SH-SY5Y (cell line): ENCODE measurements around the gene PTPRT.

Source experiments
- GATA2 ChIP-seq: IDR thresholded peaks from 2 replicates; pipeline ENCODE4 v1.6.1; 2011; ENCODE audit warnings: mild to moderate bottlenecking, low read depth, low read length
- GATA3 ChIP-seq: IDR thresholded peaks from 2 replicates; pipeline ENCODE4 v1.6.1; 2011; ENCODE audit warnings: low read depth, mild to moderate bottlenecking, low read length, moderate library complexity

The PTPRT gene

DNA sequence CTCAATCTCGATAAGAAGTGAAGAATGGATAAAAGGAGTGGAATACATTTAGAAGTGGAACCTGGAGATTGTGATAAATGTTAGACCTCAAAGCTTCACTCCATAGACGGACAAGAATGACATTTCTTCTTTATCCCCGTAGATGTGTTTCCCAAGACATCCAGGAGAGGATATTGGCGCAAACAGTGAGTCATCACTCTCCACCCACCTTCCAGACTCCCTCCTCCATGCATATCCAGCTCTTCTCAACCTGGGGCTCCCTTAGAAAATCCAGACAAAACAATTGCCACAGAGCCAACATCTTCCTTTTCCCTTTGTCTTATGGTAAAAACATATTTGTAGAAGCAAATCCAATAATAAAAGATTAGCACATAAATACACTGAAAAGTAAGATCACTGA lies 586.1 kb downstream of the PTPRT start:
- TF ChIP-seq GATA3, result no peak
- TF ChIP-seq GATA2, result no peak

DNA sequence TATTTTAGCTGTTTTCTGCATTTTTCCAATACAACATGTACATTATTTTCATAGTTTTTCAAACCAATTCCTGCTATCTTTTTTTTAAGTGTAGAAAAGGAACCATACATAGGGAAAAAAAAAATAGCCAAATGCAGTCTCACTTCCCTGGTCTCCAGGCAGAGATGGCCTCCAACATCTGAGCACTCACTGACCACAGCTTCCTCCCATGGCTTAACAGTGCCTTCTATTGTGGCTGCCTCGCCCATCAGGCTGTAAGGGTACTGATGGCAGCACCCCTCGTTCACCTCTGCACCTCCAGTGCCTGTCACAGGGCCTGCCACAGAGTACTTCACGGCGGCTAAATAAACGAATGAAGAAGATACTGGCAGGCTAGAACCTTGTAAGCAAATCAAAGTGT lies 591.1 kb downstream of the PTPRT start:
- no peak for TF ChIP-seq GATA2
- no peak for TF ChIP-seq GATA3

DNA sequence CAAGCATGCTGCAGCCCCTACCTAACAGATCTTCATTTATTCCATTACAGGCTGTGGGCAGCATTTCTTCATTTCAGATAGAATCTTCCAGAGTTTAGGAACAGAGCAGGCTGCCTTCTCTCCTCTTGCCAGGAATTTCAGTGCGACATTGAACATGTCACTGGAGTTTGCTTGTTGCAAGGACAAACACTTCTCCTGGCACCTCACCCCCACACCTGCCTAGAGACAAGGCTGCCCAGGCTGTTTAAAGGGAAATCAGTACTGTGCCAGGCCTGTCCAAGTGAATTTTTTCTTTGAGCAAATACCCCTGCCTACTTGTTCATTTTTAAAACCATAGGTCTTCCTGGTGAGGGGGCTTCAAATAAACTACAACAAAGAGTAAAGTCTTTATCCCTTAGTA lies 594.1 kb downstream of the PTPRT start:
- no peak for TF ChIP-seq GATA3
- no peak for TF ChIP-seq GATA2

DNA sequence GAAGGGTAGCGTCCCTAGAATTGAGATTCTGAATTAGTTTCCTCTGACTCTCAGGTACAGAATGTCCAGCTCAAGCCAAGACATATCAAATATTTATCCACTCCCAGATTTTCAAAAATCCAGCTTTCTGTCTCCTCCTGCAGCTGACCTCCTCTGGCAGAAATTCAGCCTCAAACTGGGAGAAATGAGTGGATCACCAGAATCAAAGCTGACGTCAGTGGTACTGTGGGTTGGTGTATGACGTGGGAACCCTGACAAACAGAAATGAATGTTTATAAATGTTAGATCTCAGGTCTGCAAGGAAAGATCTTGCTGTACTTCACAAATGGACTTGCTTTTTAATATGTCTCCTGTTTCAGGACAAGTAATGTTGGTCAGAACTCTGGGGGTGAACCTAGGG lies 595.0 kb downstream of the PTPRT start:
- TF ChIP-seq GATA2 (no peak), GATA3 (no peak)

DNA sequence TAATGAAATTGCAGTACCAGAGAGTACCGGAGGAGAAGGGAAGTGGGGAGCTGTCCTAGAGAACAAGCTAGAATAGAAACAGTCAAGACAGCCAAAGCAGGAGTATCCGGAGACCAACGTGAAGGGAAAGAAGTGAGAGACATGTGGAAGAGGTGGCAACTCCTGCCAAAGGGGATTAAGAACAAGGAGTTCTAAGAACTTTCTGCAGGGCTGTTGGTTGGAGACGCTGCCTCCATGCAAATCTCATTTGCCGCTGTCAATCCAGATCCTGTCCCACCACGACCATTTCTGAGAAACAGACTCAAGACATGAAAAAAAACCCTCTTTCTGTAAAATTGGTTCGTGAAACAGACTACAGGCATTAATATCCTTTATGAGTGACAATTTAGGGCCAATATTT lies 595.7 kb downstream of the PTPRT start:
- TF ChIP-seq GATA3 (no peak), GATA2 (no peak)

DNA sequence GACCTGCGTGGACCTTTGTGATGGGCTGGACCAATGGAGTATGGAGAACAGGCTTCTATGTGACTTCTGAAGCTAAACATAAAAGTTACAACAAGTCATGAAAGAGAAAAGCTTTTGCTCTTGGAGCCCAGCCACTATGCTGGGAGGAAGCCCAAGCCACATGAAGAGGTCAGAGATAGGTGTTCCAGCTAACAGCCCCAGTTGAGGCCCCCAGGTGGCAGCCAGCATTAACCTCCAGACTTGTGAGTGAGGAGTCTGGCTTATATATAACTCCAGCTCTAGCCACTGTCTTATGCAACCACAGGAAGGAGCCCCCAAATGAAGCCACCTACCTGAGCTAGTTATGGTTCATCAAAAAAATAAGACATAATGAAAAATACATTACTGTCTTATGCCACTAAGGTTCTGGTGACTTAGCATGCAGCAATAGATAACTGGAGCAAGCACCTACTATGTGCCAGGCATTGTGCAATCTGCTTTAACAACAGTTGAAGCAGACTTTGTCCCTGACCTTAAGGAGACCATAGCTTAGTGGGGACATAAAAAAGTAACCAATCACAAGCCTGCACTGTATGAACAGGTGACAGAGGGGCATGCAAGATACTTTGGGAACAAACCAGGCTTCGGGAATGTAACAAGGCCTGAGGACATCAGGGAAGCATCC lies 599.6 kb downstream of the PTPRT start:
- no peak for TF ChIP-seq GATA2
- TF ChIP-seq GATA3, result no peak

DNA sequence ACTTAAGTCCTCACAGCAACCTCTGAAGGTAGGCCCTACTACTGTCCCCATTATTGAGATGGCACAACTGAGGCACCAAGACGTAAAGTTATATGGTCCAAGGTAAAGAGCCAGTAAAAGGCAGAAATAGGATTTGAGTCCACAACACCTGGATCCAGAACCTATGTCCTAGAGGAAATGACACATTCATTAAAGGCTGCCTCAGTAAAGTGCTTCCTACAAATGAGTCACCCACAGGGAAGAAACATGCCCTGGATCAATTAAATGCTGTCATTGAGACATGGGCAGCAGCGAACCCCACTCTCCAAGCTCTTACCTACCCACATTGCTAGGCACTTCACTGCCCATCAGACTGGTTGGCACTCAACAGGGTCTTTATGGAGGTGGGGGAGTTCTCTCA lies 600.9 kb downstream of the PTPRT start:
- TF ChIP-seq GATA2 (no peak), GATA3 (no peak)

DNA sequence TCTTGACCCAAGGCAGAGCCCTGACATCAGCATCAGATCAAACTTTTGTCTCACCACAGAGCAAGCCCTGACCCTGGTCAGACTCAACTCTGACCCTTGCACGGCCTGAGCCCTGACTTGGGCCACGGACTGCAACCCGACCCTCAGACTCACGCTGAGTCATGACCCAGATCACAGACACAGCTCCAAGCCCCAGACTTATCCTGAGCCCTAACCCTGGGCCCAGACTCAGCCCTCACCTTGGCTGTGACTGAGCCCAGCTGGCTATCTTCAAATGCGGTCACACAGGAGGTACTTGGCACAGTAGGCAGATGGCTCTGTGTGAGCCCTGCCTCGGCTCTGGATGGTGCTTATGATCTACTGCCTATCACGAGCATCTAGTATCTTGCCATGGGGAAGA lies 602.3 kb downstream of the PTPRT start:
- TF ChIP-seq GATA3 (no peak), GATA2 (no peak)

DNA sequence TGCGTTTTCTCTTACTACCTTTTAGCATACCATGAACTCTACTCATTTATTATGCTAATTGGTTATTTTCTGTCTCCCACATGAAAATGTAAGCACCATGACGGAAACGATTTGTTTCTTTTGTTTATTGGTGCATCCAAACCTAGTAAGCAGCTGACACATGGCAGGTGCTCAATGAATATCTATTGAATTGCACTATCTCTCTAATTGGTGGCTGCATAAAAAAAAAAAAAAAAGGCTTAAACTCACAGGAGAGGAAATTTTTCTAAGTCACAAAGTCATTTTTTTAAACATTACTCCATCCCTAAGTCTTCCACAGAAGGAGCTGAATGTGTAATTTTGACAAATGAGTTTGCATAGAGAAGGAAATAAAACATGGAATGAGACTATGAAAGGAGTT lies 608.4 kb downstream of the PTPRT start:
- TF ChIP-seq GATA3, result no peak
- TF ChIP-seq GATA2, result no peak

DNA sequence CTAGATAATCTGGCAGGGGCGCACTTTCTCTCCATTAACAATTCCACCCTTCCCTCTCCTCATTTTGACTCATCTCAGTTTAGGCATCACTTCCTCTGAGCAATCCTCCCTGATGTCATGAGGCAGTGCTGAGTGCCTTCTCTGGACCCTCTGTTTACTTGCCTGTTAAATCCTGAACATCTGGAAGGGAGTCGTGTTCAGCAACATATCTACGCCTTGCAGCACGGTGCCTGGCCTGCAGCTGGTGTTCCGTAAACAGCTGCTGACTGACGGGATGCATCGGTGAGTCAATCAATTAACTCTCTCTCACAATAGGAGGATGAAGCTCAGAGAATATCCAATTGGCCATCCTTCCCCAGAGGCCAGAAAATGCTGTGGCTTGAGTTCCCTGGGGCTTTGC lies 613.5 kb downstream of the PTPRT start:
- no peak for TF ChIP-seq GATA2
- no peak for TF ChIP-seq GATA3

DNA sequence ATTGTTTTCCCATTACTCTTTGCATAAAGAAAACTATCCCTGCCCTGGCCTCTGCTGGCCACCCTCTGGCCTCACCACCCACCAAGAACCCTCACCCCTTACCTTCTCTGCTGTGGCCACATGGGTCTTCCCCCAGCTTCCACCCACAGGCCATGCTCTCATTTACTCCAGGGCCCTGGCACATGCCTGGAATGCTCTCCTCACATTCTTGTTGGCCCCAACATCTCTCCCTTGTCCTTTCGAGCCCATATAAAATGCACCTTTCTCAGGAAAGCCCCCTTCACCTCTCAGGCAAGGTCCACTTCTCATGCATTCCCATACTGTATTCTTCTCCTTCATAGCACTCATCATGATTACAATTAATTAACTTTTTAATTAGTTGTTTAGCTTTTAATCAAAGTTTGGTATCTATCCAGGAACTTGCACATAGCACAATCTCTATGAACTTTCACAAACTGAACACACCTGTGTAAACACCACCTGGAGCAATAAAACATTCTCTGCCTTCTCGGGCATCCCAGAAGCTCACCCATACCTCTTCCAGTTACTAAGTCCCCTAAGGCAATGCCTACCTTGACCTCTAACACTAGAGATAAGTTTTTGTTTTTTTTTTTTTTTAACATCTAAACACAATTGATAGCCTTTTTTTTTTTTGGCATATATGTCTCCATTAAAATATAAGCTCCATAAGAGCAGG lies 617.2 kb downstream of the PTPRT start:
- TF ChIP-seq GATA3, result no peak
- TF ChIP-seq GATA2, result no peak

DNA sequence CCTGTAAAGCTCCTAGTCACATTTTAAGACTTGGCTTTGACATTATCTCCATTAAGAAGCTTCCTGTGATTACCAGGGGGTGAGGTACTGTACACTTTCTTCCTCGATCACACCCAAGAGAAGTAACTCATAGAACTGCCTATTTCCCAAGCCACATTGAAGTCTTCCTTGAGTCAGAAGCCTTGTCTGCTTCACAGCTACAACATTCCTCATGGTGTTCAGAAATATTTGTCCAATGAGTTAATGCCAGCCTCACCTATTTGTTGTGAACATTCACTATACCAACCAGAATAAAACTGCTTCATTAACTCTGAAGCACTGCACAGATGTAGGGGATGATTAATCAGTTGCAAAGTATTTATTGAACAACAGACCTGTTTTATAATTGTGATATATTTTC lies 622.3 kb downstream of the PTPRT start:
- no peak for TF ChIP-seq GATA3
- no peak for TF ChIP-seq GATA2

DNA sequence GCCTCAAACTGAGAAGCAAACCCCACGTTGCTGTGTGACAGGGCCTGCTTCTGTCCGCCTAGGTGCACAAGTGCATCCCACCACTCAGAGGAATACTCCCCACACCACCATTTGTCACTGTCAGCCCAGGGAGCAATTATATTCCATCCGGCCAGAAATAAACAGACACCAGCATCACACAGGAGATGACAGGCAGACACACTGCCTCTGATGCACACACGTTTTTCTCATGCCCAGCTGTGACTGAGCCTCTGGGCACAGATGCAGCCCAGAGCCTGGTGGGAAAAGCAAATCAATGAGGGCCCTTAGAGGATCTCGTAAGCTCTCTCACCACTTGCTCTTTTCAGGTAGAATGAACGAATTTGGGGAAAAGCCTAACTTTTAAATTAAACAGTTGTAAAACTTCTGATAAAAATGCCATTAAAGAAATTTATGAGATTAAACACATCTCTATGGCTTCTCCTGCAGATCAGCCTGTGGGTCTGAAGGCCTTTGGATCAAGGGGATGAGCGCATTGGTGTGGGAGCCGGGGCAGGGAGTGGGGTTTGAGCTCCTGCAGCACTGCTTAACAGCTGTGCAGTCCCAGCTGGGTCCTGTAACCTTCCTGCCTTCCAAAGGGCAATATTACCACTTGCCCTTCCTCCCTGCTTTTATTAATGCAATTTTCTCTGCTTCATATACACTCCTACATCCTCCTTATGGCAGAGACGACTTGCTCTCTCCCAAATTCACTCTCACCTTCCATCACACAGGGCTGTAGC lies 624.3 kb downstream of the PTPRT start:
- TF ChIP-seq GATA2, result no peak
- TF ChIP-seq GATA3, result no peak

DNA sequence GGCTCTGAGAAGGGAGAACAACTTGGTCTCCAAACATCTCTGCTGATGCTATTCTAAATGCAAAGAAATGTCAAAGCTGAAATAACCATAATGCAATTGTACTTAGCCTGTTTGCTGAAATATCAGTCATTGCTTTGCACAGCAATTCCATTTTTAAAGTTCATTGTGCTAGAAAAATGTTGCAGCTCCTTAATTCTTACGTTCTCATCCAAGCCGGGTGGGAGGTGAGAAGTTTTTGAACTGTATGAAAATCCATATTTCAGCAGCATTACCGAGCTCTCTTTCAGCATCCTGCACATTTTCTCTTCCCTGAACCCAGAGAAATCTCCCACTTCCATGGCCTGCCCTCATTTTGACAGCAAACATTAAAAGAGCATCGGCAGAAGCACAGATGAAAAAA lies 630.0 kb downstream of the PTPRT start:
- no peak for TF ChIP-seq GATA3
- no peak for TF ChIP-seq GATA2

DNA sequence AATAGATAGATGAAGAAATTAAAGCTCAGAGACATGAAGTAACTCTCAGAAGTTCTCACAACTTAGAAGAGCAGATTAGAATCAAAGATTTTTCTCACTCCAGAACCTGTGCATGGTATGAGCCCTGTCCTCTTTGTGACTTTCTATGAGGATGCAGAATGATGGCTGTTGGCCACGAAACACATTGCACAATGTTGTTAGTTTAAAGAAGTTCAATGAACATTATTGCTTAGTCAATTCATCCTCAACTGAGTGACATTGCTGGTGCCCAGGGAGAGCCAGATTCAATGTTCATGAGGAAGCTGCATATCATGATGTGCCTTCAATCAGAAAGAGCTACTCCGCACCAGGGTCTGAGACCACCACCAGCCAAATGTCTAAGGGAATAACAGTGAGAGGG lies 633.1 kb downstream of the PTPRT start:
- TF ChIP-seq GATA3, result no peak
- TF ChIP-seq GATA2, result no peak

DNA sequence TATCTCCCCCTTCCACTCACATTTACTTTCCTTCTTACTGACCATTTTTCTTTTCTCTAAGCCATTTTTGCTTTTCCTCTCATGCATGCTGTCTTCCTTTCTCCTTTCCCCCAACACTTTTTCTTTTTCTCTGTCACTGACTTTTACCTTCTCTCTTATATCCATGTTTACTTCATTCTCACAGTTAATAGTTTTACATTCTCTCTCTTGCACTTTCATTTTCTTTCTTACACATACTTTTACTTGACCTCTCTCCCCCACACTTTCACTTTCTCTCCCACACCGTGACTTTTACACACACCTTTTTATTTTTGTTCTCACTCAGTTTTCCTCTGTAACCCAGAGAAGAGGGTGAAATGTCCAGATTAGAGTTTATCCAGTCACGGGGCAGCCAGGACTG lies 636.3 kb downstream of the PTPRT start:
- no peak for TF ChIP-seq GATA2
- TF ChIP-seq GATA3, result no peak
